OCI-LY7 (cell line): Measurements from ENCODE around the gene ZNF516.

ENCODE experiments used
- CTCF ChIP-seq: fragments of 200-600 bp; sonication (generic); conservative IDR thresholded peaks from 2 replicates; pipeline ENCODE4 v1.5.1; 2014; ENCODE audit warnings: mild to moderate bottlenecking, antibody characterized with exemption, low read length, moderate library complexity, mixed read lengths
- EZH2phosphoT487 ChIP-seq: fragments of 200-600 bp; sonication (generic); IDR thresholded peaks from 2 replicates; pipeline ENCODE4 v1.6.1; 2018; ENCODE audit warnings: low read depth, borderline replicate concordance, mild to moderate bottlenecking, mixed run types, antibody characterized with exemption, low read length, moderate library complexity, mixed read lengths

- TF ChIP-seq CTCF = no peak
- TF ChIP-seq EZH2phosphoT487 = no peak
These were observed 177.9 kb downstream of the ZNF516 start for GRCh38 chr18:76317136-76317535.
